ENCODE measurements around the gene KIAA0930.

- TF ChIP-seq POLR2AphosphoS5 (IDR thresholded peaks at IDR 0.05; ENCODE audit: low read depth, low read length) (no peak), TAF1 (IDR thresholded peaks at IDR 0.05; ENCODE audit: borderline replicate concordance, low read depth, low read length) (no peak)
Observed at GRCh38 chr22:45192701-45193187, 48.0 kb downstream of the KIAA0930 start.

Data from GM12892 (cell line).